HCT116 (cell line): ENCODE measurements around the gene SNX22. TPM values are rescaled to one million over a fixed set of nuclear protein-coding genes. Genes with fewer than 3 reads are reported as not detected.

Experiments used
- ATAC-seq: fragments of 200-7000 bp; cut with Tn5 transposase; 2 replicates; pipeline ENCODE4 v1.9.1; 2020; ENCODE audit warnings: mild to moderate bottlenecking, moderate library complexity
- BruUV-seq: library from RNA; stranded (reverse); fragments of 400-500 nt; replicated peaks from 2 replicates; lab custom pipeline; 2021; lab: Mats Ljungman, UMichigan
- CTCF ChIA-PET: fragments of 300-600 bp; sonication (Branson Sonifier 250); formaldehyde crosslinking; loops from one replicate; lab custom pipeline; 2021; ENCODE audit warnings: antibody characterized with exemption; lab: Charles Lee
- POLR2A ChIA-PET: fragments of 300-600, 350-600 bp; sonication (Branson Sonifier 250); formaldehyde crosslinking; loops from one replicate; lab custom pipeline; 2021; ENCODE audit warnings: antibody characterized with exemption; lab: Charles Lee
- RAD21 ChIA-PET, 2 experiments: fragments of 300-600 bp; sonication (Branson Sonifier 250); formaldehyde crosslinking; loops; one replicate each; lab custom pipeline; 2023; ENCODE audit warnings: low total read pairs in 2 of 2; ENCODE audit not compliant: uncharacterized antibody in 2 of 2, unreplicated experiment in 2 of 2, low non-redundant PET in 1 of 2; lab: Charles Lee
- DNase-seq: peaks from one replicate; pipeline ENCODE4 v3.0.0-alpha.2; 2010; ENCODE audit warnings: low read depth, low spot score
- H2AFZ ChIP-seq: fragments of 200-600 bp; shearing (Covaris generic), sonication (generic); 2 replicates; pipeline ENCODE4 v1.6.1; 2017; ENCODE audit warnings: low read depth, mixed run types, mixed read lengths, antibody characterized with exemption, low read length; ENCODE audit not compliant: poor library complexity, severe bottlenecking
- H3K27ac ChIP-seq: 2 replicates; pipeline ENCODE4 v1.5.1; 2012; ENCODE audit warnings: low read depth, low read length
- H3K27me3 ChIP-seq: fragments of 200-600 bp; sonication (generic); 2 replicates; pipeline ENCODE4 v1.6.1; 2016; ENCODE audit warnings: mixed run types, low read length, mixed read lengths; ENCODE audit not compliant: insufficient read depth
- H3K36me3 ChIP-seq, 2 experiments: fragments of 200-500 bp in 1 of 2; fragments of 200-600 bp in 1 of 2; sonication (Bioruptor generic) in 1 of 2; sonication (generic) in 1 of 2; 2 replicates each; pipeline versions ENCODE4 v1.5.1 to v1.6.1; 2014 to 2016; ENCODE audit warnings: low read length in 2 of 2, inconsistent platforms in 1 of 2, mixed read lengths in 1 of 2, mixed run types in 1 of 2; ENCODE audit not compliant: insufficient read depth in 2 of 2, control insufficient read depth in 1 of 2
- H3K4me1 ChIP-seq, 2 experiments: fragments of 200-600 bp in 1 of 2; sonication (generic) in 1 of 2; 2 replicates each; pipeline versions ENCODE4 v1.5.1 to v1.6.1; 2012 to 2017; ENCODE audit warnings: low read length in 2 of 2, inconsistent platforms in 1 of 2, mild to moderate bottlenecking in 1 of 2, mixed read lengths in 1 of 2, mixed run types in 1 of 2, moderate library complexity in 1 of 2; ENCODE audit not compliant: insufficient read depth in 2 of 2, control insufficient read depth in 1 of 2
- H3K4me2 ChIP-seq: fragments of 200-600 bp; sonication (generic); 2 replicates; pipeline ENCODE4 v1.6.1; 2017; ENCODE audit warnings: mixed run types, low read length, mixed read lengths
- H3K4me3 ChIP-seq, 2 experiments: fragments of 200-600 bp in 1 of 2; sonication (generic) in 1 of 2; replicated peaks in 1 of 2; 2 replicates each; pipeline ENCODE4 v1.5.1; 2011 to 2016; ENCODE audit warnings: low read length in 2 of 2, control low read depth in 1 of 2, low read depth in 1 of 2, mild to moderate bottlenecking in 1 of 2, mixed read lengths in 1 of 2, mixed run types in 1 of 2
- H3K79me2 ChIP-seq: fragments of 200-600 bp; sonication (generic); 2 replicates; pipeline ENCODE4 v1.6.1; 2017; ENCODE audit warnings: mild to moderate bottlenecking, mixed run types, low read length, moderate library complexity, mixed read lengths; ENCODE audit not compliant: insufficient read depth
- H3K9ac ChIP-seq: fragments of 200-600 bp; sonication (generic); 2 replicates; pipeline ENCODE4 v1.6.1; 2016; ENCODE audit warnings: low read length, mixed read lengths
- H3K9me2 ChIP-seq: fragments of 200-600 bp; sonication (generic), shearing (Covaris generic); 2 replicates; pipeline ENCODE4 v1.6.1; 2017; ENCODE audit warnings: mixed run types, mild to moderate bottlenecking, moderate library complexity; ENCODE audit not compliant: insufficient read depth
- H3K9me3 ChIP-seq, 2 experiments: fragments of 200-500 bp in 1 of 2; fragments of 200-600 bp in 1 of 2; sonication (Bioruptor generic) in 1 of 2; sonication (generic) in 1 of 2; 2 replicates each; pipeline ENCODE4 v1.6.1; 2014 to 2017; ENCODE audit warnings: low read length in 2 of 2, mixed read lengths in 2 of 2, inconsistent platforms in 1 of 2, low read depth in 1 of 2, mild to moderate bottlenecking in 1 of 2, mixed run types in 1 of 2, moderate library complexity in 1 of 2; ENCODE audit not compliant: control insufficient read depth in 1 of 2, insufficient read depth in 1 of 2
- H4K20me1 ChIP-seq: fragments of 200-600 bp; sonication (generic), shearing (Covaris generic); 2 replicates; pipeline ENCODE4 v1.6.1; 2017; ENCODE audit warnings: mixed run types, mild to moderate bottlenecking, moderate library complexity; ENCODE audit not compliant: insufficient read depth
- FOSL1 ChIP-seq: IDR thresholded peaks from 2 replicates; pipeline ENCODE4 v1.6.1; 2012; ENCODE audit warnings: low read depth
- POLR2A ChIP-seq: IDR thresholded peaks from 2 replicates; pipeline ENCODE4 v1.7.0; 2011; ENCODE audit warnings: borderline replicate concordance; ENCODE audit not compliant: insufficient read depth, insufficient read length; ENCODE audit errors: extremely low read depth
- TCF7L2 ChIP-seq: IDR thresholded peaks from 2 replicates; pipeline ENCODE4 v1.7.0; 2011; ENCODE audit warnings: borderline replicate concordance, inconsistent platforms; ENCODE audit not compliant: insufficient read depth, insufficient read length; ENCODE audit errors: extremely low read depth
- YY1 ChIP-seq: IDR thresholded peaks from 2 replicates; pipeline ENCODE4 v1.6.1; 2011; ENCODE audit warnings: low read length, low read depth, moderate library complexity, mild to moderate bottlenecking; ENCODE audit not compliant: insufficient replicate concordance; ENCODE audit errors: extremely low read depth
- ZNF274 ChIP-seq: fragments of 200-500 bp; sonication (Bioruptor generic); IDR thresholded peaks from 2 replicates; pipeline ENCODE4 v1.6.1; 2014; ENCODE audit warnings: mild to moderate bottlenecking, low read depth, low read length, inconsistent platforms
- intact Hi-C: fragments of 100-400 bp; cut with micrococcal nuclease; formaldehyde crosslinking; loops from 2 replicates; pipeline ENCODE4 v1.10.0; 2022
- total RNA-seq: library from RNA; stranded (reverse); gene quantifications from one replicate; pipeline ENCODE4 v1.2.1, GENCODE V29; 2021; ENCODE audit not compliant: unreplicated experiment
- TF ChIP-seq, protein P1 (sequence below): IDR thresholded peaks from 2 replicates; pipeline ENCODE4 v1.6.1; 2012
- TF ChIP-seq, protein P2 (sequence below): IDR thresholded peaks from 2 replicates; pipeline ENCODE4 v1.6.1; 2012
- TF ChIP-seq, protein P3 (sequence below): IDR thresholded peaks from 2 replicates; pipeline ENCODE4 v1.6.1; 2011; ENCODE audit warnings: mild to moderate bottlenecking, low read length, moderate library complexity; ENCODE audit not compliant: insufficient replicate concordance; ENCODE audit errors: extremely low read depth

The SNX22 gene
- total RNA-seq, 1 experiment from 2014 or later: 6.3 TPM

DNA sequence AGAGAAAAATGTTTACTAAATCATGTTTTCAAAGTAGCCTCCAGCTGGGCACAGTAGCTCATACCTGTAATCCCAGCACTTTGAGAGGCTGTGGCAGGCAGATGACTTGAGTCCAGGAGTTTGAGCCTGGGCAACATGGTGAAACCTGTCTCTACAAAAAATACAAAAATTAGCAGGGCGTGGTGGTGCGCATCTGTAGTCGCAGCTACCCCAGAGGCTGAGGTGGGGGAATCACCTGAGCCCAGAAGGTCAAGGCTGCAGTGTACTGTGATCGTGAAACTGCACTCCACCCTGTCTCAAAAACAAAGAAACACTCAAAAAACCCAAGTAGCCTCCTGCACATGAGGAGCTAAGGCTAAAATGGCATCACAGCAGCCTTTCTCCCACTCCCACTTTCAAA lies 12.9 kb downstream of the SNX22 start:
- H3K4me3 ChIP-seq: no peak overlapping the region
- POLR2A ChIA-PET: no interaction called here
- peaks cover 4 to 14% of the 10 kb centered on the region in 2 experiments; a peak in 3 of 4 replicates for H3K4me1 ChIP-seq
- no peak for ATAC-seq
- TF ChIP-seq, protein P1, sequence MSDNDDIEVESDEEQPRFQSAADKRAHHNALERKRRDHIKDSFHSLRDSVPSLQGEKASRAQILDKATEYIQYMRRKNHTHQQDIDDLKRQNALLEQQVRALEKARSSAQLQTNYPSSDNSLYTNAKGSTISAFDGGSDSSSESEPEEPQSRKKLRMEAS: no peak
- no peak for TF ChIP-seq FOSL1
- no peak for TF ChIP-seq TCF7L2
- TF ChIP-seq, protein P2, sequence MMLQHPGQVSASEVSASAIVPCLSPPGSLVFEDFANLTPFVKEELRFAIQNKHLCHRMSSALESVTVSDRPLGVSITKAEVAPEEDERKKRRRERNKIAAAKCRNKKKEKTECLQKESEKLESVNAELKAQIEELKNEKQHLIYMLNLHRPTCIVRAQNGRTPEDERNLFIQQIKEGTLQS: no peak
- TF ChIP-seq, protein P3, sequence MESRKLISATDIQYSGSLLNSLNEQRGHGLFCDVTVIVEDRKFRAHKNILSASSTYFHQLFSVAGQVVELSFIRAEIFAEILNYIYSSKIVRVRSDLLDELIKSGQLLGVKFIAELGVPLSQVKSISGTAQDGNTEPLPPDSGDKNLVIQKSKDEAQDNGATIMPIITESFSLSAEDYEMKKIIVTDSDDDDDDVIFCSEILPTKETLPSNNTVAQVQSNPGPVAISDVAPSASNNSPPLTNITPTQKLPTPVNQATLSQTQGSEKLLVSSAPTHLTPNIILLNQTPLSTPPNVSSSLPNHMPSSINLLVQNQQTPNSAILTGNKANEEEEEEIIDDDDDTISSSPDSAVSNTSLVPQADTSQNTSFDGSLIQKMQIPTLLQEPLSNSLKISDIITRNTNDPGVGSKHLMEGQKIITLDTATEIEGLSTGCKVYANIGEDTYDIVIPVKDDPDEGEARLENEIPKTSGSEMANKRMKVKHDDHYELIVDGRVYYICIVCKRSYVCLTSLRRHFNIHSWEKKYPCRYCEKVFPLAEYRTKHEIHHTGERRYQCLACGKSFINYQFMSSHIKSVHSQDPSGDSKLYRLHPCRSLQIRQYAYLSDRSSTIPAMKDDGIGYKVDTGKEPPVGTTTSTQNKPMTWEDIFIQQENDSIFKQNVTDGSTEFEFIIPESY: no peak
- no peak for TF ChIP-seq YY1
- TF ChIP-seq ZNF274: no peak
- no peak for TF ChIP-seq POLR2A
- intact Hi-C loops: no loop called here
- H2AFZ ChIP-seq: no peak overlapping the region
- RAD21 ChIA-PET: no interaction called here
- peaks cover 33% of the 10 kb centered on the region for H3K79me2 ChIP-seq
- no peaks in the 10 kb centered on the region for H3K27me3 ChIP-seq
- H4K20me1 ChIP-seq: no peaks in the 10 kb centered on the region
- no peaks in the 10 kb centered on the region for H3K9me3 ChIP-seq
- peaks cover 10 to 12% of the 10 kb centered on the region in 2 experiments for H3K36me3 ChIP-seq
- H3K4me2 ChIP-seq: no peak overlapping the region
- CTCF ChIA-PET: no interaction called here
- BruUV-seq: no TSS peak
- H3K9ac ChIP-seq: no peak overlapping the region
- no peak for DNase-seq
- no peak overlapping the region for H3K27ac ChIP-seq
- no peaks in the 10 kb centered on the region for H3K9me2 ChIP-seq
